Body of pancreas (tissue), 4 donors: ENCODE measurements around the gene SORT1. TPM values are rescaled to one million over a fixed set of nuclear protein-coding genes. Genes with fewer than 3 reads are reported as not detected.

Experiments
- ATAC-seq: fragments of 150-250 bp; one replicate; pipeline ENCODE4 v1.9.1; 2016
- DNase-seq, 4 donors: peaks; one replicate each; pipeline ENCODE4 v3.0.0-alpha.2; 2019
- H3K27ac ChIP-seq, 4 donors: fragments of 200-600 bp; sonication (generic); 1 replicate in 3 of 4; 2 replicates in 1 of 4; pipeline versions ENCODE4 v1.5.1 to v1.6.1; 2016 to 2019; ENCODE audit warnings: mild to moderate bottlenecking in 1 of 4, mixed read lengths in 1 of 4, moderate library complexity in 1 of 4
- H3K27me3 ChIP-seq, 2 donors: fragments of 200-600 bp; sonication (generic); one replicate each; pipeline ENCODE4 v1.6.0; 2016; ENCODE audit warnings: mild to moderate bottlenecking in 1 of 2
- H3K36me3 ChIP-seq, 2 donors: fragments of 200-600 bp; sonication (generic); replicated peaks in 1 of 2; 2 replicates each; pipeline ENCODE4 v1.5.1; 2016; ENCODE audit warnings: low read depth in 2 of 2; ENCODE audit not compliant: insufficient read depth in 1 of 2
- H3K4me1 ChIP-seq: fragments of 200-600 bp; sonication (generic); one replicate; pipeline ENCODE4 v1.6.0; 2016
- H3K4me3 ChIP-seq, 2 donors: fragments of 200-600 bp; sonication (generic); 1 replicate in 1 of 2; 2 replicates in 1 of 2; pipeline ENCODE4 v1.5.1; 2016 to 2019
- H3K9me3 ChIP-seq, 3 donors: fragments of 200-600 bp; sonication (generic); 1 replicate in 2 of 3; 2 replicates in 1 of 3; pipeline ENCODE4 v1.5.1; 2016
- POLR2A ChIP-seq, 3 donors: fragments of 450-650 bp; IDR thresholded peaks; one replicate each; pipeline ENCODE4 v1.6.1; 2016; ENCODE audit warnings: antibody characterized with exemption in 3 of 3, mild to moderate bottlenecking in 2 of 3
- WGBS, 2 donors: methylation state at CpG; one replicate each; pipeline ENCODE4 v1.1.5; 2017; 5-methylcytosine and 5-hydroxymethylcytosine counted together
- intact Hi-C: fragments of 100-400 bp; cut with DNase I; formaldehyde crosslinking; loops from one replicate; pipeline ENCODE4 v1.15.1; 2023
- total RNA-seq, 2 donors: library from RNA; depleted of rRNA; stranded (reverse); fragments of >200 nt; gene quantifications; one replicate each; pipeline ENCODE4 v1.1.0, GENCODE V29; 2016
- TF ChIP-seq, protein P1 (sequence below), 7 experiments: fragments of 450-650 bp in 4 of 7; fragments of 200-600 bp in 3 of 7; sonication (generic) in 3 of 7; IDR thresholded peaks; one replicate each; pipeline ENCODE4 v1.5.1; 2016 to 2019; ENCODE audit warnings: antibody characterized with exemption in 7 of 7

The SORT1 gene
- total RNA-seq, 2 donors from 2014 or later = 23.6 to 24.7 TPM

- H3K4me3 ChIP-seq = no peak overlapping the region
- no peak for ATAC-seq
Observed at GRCh38 chr1:109315288-109315687, 82.4 kb downstream of the SORT1 start.

DNA sequence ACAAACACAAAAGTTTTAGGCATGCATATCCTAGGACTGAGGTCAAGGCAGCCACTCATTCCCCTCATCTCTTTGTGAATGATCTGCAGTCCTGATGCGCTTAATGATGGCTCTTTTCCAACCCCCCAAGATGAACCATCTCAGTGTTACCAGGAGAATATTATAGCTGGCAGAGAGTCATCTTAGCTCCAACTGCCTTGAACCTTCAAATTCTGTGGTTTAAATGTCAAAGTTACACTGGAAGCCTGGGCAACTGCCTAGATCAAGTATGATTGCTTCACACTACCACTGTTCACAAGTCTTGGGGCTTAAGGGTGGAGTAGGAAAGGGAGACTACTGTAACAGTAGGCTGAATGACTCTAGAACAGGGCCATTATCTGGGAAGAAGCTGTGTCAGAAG, 82.9 kb downstream of the SORT1 start:
- intact Hi-C loops = no loop called here
- no peak for ATAC-seq
- no peak for DNase-seq
- no peaks in the 10 kb centered on the region for H3K9me3 ChIP-seq
- no peak overlapping the region for H3K4me3 ChIP-seq
- TF ChIP-seq, protein P1, sequence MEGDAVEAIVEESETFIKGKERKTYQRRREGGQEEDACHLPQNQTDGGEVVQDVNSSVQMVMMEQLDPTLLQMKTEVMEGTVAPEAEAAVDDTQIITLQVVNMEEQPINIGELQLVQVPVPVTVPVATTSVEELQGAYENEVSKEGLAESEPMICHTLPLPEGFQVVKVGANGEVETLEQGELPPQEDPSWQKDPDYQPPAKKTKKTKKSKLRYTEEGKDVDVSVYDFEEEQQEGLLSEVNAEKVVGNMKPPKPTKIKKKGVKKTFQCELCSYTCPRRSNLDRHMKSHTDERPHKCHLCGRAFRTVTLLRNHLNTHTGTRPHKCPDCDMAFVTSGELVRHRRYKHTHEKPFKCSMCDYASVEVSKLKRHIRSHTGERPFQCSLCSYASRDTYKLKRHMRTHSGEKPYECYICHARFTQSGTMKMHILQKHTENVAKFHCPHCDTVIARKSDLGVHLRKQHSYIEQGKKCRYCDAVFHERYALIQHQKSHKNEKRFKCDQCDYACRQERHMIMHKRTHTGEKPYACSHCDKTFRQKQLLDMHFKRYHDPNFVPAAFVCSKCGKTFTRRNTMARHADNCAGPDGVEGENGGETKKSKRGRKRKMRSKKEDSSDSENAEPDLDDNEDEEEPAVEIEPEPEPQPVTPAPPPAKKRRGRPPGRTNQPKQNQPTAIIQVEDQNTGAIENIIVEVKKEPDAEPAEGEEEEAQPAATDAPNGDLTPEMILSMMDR (IDR thresholded peaks at IDR 0.05) = no peak
- no peak for TF ChIP-seq POLR2A (IDR thresholded peaks at IDR 0.05)
- 88 to 95% methylated on average over 1 of the region's 1 CpG for WGBS, 2 donors
- peaks cover 0 to 14% of the 10 kb centered on the region in 2 donors for H3K36me3 ChIP-seq
- no peaks in the 10 kb centered on the region for H3K27me3 ChIP-seq
- no peak overlapping the region for H3K27ac ChIP-seq
- no peaks in the 10 kb centered on the region for H3K4me1 ChIP-seq

More at GRCh38 chr1:109315288-109315687, 82.4 kb downstream of the SORT1 start:
- Histone ChIP-seq H3K27me3 (no peaks in the 10 kb centered on the region), H3K27ac (no peak overlapping the region), H3K4me1 (no peaks in the 10 kb centered on the region), H3K9me3 (no peaks in the 10 kb centered on the region), H3K36me3 (peaks cover 0 to 14% of the 10 kb centered on the region in 2 donors)
- TF ChIP-seq, protein P1 (IDR thresholded peaks at IDR 0.05) = no peak
- TF ChIP-seq POLR2A (IDR thresholded peaks at IDR 0.05) = no peak
- no peak for DNase-seq
- 86 to 93% methylated on average over 4 of the region's 4 CpGs for WGBS, 2 donors
- intact Hi-C loops = no loop called here

DNA sequence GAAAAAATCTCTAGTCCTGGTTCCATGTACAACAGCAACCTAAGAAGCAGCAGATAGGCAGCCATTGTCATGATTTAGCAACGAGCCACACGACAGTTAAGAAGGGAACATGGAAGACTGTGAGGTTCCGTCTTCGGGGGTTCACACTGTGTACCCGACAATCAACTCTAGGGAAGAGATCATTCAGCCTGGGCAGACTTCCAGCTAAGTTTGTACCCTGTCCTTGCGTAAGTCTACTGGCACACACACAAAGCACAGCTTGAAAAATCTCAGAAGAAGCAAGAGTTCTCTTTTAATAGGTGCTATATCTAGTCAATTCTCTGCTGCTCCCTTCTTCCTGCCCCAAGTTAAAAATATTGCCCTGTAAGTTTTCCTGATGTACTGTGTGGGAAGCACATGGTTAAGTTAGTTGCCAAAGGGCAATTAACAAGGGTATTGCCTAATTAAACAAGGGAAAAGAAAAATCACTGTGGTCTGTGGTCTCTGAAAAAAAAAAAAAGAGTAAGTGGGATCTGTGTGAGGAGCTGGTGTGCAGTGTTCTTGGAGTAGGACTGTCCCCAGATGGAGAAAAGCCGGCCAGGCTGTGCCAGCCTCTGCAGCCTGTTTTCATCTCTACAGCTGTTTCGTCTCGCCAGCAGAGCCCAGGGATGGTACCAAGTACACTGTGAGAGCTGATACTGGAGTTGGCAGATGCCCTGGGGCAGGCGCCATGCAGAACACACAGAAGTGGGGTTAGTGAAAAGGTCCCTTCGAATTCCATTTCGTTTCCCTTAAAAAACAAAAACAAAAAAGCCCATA, 84.5 kb downstream of the SORT1 start:
- intact Hi-C loops = no loop called here
- TF ChIP-seq, protein P1 (IDR thresholded peaks at IDR 0.05) = no peak
- no peak for TF ChIP-seq POLR2A (IDR thresholded peaks at IDR 0.05)
- peak in 1 of 4 donors; percentile 29 for DNase-seq

DNA sequence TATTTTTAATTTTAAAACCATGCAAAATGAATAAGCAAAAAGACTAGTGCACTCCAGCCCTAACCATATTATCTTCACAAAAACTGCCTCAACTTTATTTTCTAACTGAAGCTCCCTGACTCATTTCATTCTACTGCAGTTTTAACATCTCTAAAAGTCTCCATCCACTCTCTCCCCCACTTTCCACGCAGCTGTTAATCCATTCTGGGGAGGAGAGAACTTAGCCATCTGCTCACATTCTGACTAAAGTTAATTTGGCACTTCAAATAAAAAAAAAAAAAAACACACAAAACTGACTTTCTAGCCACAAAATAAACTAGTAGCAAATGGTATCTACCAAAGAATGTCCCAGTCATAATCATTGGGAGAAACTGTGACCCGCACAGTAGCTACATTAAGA, 85.5 kb downstream of the SORT1 start:
- WGBS, 2 donors = 84 to 90% methylated on average over 2 of the region's 2 CpGs
- TF ChIP-seq, protein P1 (IDR thresholded peaks at IDR 0.05) = no peak
- no peak for TF ChIP-seq POLR2A (IDR thresholded peaks at IDR 0.05)
- ATAC-seq = no peak
- Histone ChIP-seq H3K27me3 (no peaks in the 10 kb centered on the region), H3K9me3 (no peaks in the 10 kb centered on the region), H3K4me1 (no peaks in the 10 kb centered on the region), H3K27ac (no peak overlapping the region), H3K36me3 (peaks cover 0 to 7% of the 10 kb centered on the region in 2 donors), H3K4me3 (no peak overlapping the region)
- no peak for DNase-seq
- intact Hi-C loops = no loop called here

More for the DNA sequence above, 84.5 kb downstream of the SORT1 start:
- no peaks in the 10 kb centered on the region for H3K4me1 ChIP-seq
- peaks cover 0 to 9% of the 10 kb centered on the region in 2 donors for H3K36me3 ChIP-seq
- ATAC-seq = no peak
- no peaks in the 10 kb centered on the region for H3K27me3 ChIP-seq
- WGBS, 2 donors = 72 to 77% methylated on average over 12 of the region's 12 CpGs
- H3K9me3 ChIP-seq = no peaks in the 10 kb centered on the region
- H3K27ac ChIP-seq = no peak overlapping the region
- H3K4me3 ChIP-seq = no peak overlapping the region

- Histone ChIP-seq H3K27ac (no peak overlapping the region), H3K9me3 (no peaks in the 10 kb centered on the region), H3K4me3 (no peak overlapping the region), H3K36me3 (peaks cover 0 to 2% of the 10 kb centered on the region in 2 donors), H3K27me3 (no peaks in the 10 kb centered on the region), H3K4me1 (no peaks in the 10 kb centered on the region)
- WGBS, 2 donors = 70 to 80% methylated on average over 2 of the region's 2 CpGs
- ATAC-seq (no peak), DNase-seq (no peak)
- intact Hi-C loops = no loop called here
- TF ChIP-seq POLR2A (IDR thresholded peaks at IDR 0.05) = no peak
- TF ChIP-seq, protein P1 (IDR thresholded peaks at IDR 0.05) = no peak
Observed at GRCh38 chr1:109309347-109309746, 88.4 kb downstream of the SORT1 start.
